ENCODE measurements around the gene COIL. TPM values are rescaled to one million over a fixed set of nuclear protein-coding genes. Genes with fewer than 3 reads are reported as not detected.

The COIL gene
- total and polyA plus RNA-seq, 2 of the 13 experiments (the other 11 are each of a cell fraction or from before 2014, with no cell fraction given): 8.1 to 29.4 TPM

DNA sequence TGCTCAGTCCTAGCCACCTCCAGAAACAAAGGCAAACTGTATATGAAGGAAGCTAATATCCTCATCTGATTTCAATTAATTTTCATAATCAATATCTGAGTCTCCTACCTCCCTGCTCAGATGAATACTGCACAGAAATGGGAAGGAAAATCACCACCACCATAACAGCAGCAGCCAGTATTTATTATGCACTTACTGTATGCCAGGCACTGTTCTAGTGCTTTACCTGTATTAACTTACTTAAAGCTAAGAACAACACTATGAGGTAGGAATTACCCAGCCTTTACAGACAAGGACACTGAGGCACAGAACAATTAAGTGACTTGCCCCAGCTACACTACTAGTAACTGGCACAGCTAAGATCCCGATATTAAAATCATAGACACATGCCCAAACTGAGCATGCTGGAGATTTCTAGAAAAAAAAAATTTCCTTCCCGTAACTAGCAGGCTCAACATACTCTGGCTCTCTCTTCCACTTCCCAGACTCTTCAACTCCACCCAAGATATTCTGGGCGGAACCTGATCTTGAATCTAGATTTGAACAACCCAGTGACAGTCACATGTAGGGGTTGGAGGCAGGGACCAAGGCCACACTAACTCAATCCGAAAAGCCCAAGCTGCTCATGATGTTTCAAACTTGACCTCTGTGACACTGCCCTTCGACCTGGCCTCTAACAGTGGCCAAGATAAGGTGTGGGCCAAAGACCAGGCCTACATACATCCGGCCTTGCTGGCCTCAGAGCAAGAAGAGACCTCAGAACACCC, 50.9 kb downstream of the COIL start (continued):
- TF ChIP-seq, protein P1, sequence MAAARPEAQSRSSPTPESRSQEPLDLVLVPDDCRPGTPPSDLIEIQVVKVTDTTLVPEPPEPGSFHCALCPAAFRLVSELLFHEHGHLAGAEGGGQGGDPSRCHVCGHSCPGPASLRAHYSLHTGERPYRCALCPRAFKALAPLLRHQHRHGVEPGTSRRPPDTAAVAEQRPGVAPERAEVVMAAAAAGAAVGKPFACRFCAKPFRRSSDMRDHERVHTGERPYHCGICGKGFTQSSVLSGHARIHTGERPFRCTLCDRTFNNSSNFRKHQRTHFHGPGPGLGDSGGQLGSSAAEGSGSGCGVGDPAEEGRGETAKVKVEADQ (CRISPR knock-in tag; IDR thresholded peaks at IDR 0.05; ENCODE audit: borderline replicate concordance): no peak
- TF ChIP-seq, protein P2, sequence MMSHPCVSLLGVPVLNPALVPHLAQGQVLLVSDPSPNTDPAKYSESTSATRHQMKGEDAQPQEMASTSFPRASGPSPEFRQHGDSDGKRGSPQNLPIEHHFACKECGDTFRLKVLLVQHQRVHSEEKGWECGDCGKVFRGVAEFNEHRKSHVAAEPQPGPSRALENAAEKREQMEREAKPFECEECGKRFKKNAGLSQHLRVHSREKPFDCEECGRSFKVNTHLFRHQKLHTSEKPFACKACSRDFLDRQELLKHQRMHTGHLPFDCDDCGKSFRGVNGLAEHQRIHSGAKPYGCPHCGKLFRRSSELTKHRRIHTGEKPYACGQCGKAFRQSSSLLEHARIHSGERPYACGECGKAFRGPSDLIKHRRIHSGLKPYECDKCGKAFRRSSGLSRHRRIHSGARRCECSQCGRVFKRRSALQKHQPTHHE (CRISPR knock-in tag; IDR thresholded peaks at IDR 0.05; ENCODE audit: borderline replicate concordance): no peak
- no peak for TF ChIP-seq SRSF4 (IDR thresholded peaks at IDR 0.05; ENCODE audit: low read depth, low read length, poor library complexity, severe bottlenecking)
- no peak for TF ChIP-seq ZNF501 (CRISPR knock-in tag; IDR thresholded peaks at IDR 0.05)
- TF ChIP-seq, protein P3, sequence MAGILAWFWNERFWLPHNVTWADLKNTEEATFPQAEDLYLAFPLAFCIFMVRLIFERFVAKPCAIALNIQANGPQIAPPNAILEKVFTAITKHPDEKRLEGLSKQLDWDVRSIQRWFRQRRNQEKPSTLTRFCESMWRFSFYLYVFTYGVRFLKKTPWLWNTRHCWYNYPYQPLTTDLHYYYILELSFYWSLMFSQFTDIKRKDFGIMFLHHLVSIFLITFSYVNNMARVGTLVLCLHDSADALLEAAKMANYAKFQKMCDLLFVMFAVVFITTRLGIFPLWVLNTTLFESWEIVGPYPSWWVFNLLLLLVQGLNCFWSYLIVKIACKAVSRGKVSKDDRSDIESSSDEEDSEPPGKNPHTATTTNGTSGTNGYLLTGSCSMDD (CRISPR knock-in tag; IDR thresholded peaks at IDR 0.05): no peak
- TF ChIP-seq TARDBP (CRISPR knock-in tag; IDR thresholded peaks at IDR 0.05): no peak; the same call in 1 of the 2 replicates
- no peak for TF ChIP-seq CEBPG (CRISPR knock-in tag; IDR thresholded peaks at IDR 0.05)
- TF ChIP-seq RAD51 (IDR thresholded peaks at IDR 0.05; ENCODE audit: borderline replicate concordance): no peak
- TF ChIP-seq KDM4B (CRISPR knock-in tag; IDR thresholded peaks at IDR 0.05): 0 out of 2 replicates have a peak, but pooled peaks have one; percentile 47
- TF ChIP-seq, protein P4, sequence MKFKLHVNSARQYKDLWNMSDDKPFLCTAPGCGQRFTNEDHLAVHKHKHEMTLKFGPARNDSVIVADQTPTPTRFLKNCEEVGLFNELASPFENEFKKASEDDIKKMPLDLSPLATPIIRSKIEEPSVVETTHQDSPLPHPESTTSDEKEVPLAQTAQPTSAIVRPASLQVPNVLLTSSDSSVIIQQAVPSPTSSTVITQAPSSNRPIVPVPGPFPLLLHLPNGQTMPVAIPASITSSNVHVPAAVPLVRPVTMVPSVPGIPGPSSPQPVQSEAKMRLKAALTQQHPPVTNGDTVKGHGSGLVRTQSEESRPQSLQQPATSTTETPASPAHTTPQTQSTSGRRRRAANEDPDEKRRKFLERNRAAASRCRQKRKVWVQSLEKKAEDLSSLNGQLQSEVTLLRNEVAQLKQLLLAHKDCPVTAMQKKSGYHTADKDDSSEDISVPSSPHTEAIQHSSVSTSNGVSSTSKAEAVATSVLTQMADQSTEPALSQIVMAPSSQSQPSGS (CRISPR knock-in tag; IDR thresholded peaks at IDR 0.05): 0 out of 2 replicates have a peak, but pooled peaks have one; percentile 48
- TF ChIP-seq, protein P5, sequence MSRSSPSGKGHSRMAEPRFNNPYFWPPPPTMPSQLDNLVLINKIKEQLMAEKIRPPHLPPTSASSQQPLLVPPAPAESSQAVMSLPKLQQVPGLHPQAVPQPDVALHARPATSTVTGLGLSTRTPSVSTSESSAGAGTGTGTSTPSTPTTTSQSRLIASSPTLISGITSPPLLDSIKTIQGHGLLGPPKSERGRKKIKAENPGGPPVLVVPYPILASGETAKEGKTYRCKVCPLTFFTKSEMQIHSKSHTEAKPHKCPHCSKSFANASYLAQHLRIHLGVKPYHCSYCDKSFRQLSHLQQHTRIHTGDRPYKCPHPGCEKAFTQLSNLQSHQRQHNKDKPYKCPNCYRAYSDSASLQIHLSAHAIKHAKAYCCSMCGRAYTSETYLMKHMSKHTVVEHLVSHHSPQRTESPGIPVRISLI (CRISPR knock-in tag; IDR thresholded peaks at IDR 0.05; ENCODE audit: borderline replicate concordance): no peak
- no peak; the same call in 1 of the 2 replicates for TF ChIP-seq ELF3 (CRISPR knock-in tag; IDR thresholded peaks at IDR 0.05)
- TF ChIP-seq ZBTB21 (CRISPR knock-in tag; IDR thresholded peaks at IDR 0.05): no peak
- TF ChIP-seq, protein P6, sequence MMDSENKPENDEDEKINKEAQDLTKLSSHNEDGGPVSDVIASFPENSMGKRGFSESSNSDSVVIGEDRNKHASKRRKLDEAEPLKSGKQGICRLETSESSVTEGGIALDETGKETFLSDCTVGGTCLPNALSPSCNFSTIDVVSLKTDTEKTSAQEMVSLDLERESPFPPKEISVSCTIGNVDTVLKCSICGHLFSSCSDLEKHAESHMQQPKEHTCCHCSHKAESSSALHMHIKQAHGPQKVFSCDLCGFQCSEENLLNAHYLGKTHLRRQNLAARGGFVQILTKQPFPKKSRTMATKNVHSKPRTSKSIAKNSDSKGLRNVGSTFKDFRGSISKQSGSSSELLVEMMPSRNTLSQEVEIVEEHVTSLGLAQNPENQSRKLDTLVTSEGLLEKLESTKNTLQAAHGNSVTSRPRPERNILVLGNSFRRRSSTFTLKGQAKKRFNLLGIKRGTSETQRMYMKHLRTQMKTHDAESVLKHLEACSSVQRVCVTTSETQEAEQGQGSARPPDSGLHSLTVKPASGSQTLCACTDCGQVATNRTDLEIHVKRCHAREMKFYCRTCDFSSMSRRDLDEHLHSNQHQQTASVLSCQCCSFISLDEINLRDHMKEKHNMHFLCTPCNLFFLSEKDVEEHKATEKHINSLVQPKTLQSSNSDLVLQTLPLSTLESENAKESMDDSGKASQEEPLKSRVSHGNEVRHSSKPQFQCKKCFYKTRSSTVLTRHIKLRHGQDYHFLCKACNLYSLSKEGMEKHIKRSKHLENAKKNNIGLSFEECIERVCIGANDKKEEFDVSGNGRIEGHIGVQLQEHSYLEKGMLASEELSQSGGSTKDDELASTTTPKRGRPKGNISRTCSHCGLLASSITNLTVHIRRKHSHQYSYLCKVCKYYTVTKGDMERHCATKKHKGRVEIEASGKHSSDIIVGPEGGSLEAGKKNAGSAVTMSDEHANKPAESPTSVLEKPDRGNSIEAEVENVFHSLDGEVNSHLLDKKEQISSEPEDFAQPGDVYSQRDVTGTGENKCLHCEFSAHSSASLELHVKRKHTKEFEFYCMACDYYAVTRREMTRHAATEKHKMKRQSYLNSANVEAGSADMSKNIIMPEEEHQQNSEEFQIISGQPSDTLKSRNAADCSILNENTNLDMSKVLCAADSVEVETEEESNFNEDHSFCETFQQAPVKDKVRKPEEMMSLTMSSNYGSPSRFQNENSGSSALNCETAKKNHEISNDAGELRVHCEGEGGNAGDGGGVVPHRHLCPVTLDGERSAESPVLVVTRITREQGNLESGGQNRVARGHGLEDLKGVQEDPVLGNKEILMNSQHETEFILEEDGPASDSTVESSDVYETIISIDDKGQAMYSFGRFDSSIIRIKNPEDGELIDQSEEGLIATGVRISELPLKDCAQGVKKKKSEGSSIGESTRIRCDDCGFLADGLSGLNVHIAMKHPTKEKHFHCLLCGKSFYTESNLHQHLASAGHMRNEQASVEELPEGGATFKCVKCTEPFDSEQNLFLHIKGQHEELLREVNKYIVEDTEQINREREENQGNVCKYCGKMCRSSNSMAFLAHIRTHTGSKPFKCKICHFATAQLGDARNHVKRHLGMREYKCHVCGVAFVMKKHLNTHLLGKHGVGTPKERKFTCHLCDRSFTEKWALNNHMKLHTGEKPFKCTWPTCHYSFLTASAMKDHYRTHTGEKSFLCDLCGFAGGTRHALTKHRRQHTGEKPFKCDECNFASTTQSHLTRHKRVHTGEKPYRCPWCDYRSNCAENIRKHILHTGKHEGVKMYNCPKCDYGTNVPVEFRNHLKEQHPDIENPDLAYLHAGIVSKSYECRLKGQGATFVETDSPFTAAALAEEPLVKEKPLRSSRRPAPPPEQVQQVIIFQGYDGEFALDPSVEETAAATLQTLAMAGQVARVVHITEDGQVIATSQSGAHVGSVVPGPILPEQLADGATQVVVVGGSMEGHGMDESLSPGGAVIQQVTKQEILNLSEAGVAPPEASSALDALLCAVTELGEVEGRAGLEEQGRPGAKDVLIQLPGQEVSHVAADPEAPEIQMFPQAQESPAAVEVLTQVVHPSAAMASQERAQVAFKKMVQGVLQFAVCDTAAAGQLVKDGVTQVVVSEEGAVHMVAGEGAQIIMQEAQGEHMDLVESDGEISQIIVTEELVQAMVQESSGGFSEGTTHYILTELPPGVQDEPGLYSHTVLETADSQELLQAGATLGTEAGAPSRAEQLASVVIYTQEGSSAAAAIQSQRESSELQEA (CRISPR knock-in tag; IDR thresholded peaks at IDR 0.05; ENCODE audit: not compliant biosample characterization): no peak
